Nephron (organoid): ENCODE data around the gene SCGN.

Source experiments
- H3K27ac Mint-ChIP-seq, 3 experiments: 2 replicates each; pipeline ENCODE4 v1.8.0; 2020; ENCODE audit warnings: mixed read lengths in 3 of 3, mild to moderate bottlenecking in 2 of 3, moderate library complexity in 1 of 3
- H3K27me3 Mint-ChIP-seq: 2 replicates; pipeline ENCODE4 v1.8.0; 2021; ENCODE audit warnings: low read depth, mild to moderate bottlenecking, moderate library complexity, mixed read lengths
- H3K36me3 Mint-ChIP-seq: 2 replicates; pipeline ENCODE4 v1.8.0; 2020; ENCODE audit warnings: low read depth, mixed read lengths
- H3K4me1 Mint-ChIP-seq: 2 replicates; pipeline ENCODE4 v1.8.0; 2020; ENCODE audit warnings: mixed read lengths
- H3K4me3 Mint-ChIP-seq, 3 experiments: 2 replicates each; pipeline ENCODE4 v1.8.0; 2020; ENCODE audit warnings: mild to moderate bottlenecking in 3 of 3, mixed read lengths in 3 of 3, moderate library complexity in 2 of 3
- H3K9me3 Mint-ChIP-seq: 2 replicates; pipeline ENCODE4 v1.8.0; 2020; ENCODE audit warnings: mixed read lengths
- CTCF ChIP-seq, 3 experiments: fragments of 200-600 bp; sonication (generic); IDR thresholded peaks; one replicate each; pipeline ENCODE4 v1.5.0; 2021; ENCODE audit warnings: antibody characterized with exemption in 3 of 3; ENCODE audit not compliant: unreplicated experiment in 3 of 3

SCGN gene

DNA sequence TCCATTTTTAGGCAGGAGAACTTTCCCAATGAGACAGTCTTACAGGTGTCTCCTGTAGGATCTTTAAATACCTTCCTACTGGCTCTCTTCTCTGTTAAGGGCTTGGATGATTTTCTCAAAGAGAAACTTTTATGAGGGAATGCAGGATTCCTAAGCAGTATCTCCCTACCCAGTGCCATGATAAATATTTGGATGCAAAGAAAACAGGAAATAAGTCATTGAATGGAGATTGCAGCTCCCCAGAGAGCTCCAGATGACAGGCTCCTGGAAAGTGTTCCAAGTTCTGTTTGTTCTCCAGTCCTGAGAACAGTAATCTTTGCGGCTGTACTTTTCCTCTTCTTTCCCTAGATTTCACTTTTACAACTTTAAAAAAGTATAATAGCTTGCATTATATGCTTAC lies 2.4 kb upstream of the SCGN start:
- H3K36me3 Mint-ChIP-seq, result no peaks in the 10 kb centered on the region
- no peaks in the 10 kb centered on the region for H3K9me3 Mint-ChIP-seq
- H3K4me3 Mint-ChIP-seq, result no peak overlapping the region
- TF ChIP-seq CTCF (IDR thresholded peaks at IDR 0.05; ENCODE audit: unreplicated experiment in 3 of 3), result no peak
- no peak overlapping the region for H3K27ac Mint-ChIP-seq
- peaks cover 64% of the 10 kb centered on the region for H3K27me3 Mint-ChIP-seq
- no peaks in the 10 kb centered on the region for H3K4me1 Mint-ChIP-seq

DNA sequence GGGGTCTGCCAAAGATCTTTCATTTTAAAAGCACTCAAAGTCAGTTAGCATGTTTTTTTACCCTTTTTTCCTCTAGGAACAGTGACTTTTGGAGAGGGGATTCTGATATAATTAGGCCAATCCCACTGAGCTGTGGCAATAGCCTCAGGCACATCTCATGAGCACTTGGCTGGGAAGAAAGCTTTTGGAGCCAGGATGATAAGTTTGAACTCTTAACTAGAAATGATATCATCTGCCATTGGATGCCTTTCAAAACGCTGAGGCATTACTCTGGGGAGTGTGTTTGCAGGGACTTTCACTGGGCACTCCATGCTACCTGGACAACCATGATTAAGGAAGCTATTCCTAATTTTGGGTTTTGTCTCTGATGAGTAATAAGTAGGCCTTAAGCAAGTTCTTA lies 3.7 kb downstream of the SCGN start:
- peaks cover 37% of the 10 kb centered on the region for H3K27me3 Mint-ChIP-seq
- no peak overlapping the region for H3K4me3 Mint-ChIP-seq
- no peak overlapping the region for H3K27ac Mint-ChIP-seq
- no peak for TF ChIP-seq CTCF (IDR thresholded peaks at IDR 0.05; ENCODE audit: unreplicated experiment in 3 of 3)
- H3K9me3 Mint-ChIP-seq, result no peaks in the 10 kb centered on the region
- no peaks in the 10 kb centered on the region for H3K36me3 Mint-ChIP-seq
- H3K4me1 Mint-ChIP-seq, result no peaks in the 10 kb centered on the region

- Mint-ChIP-seq H3K27ac (no peak overlapping the region), H3K27me3 (peaks cover 8% of the 10 kb centered on the region), H3K4me3 (no peak overlapping the region), H3K36me3 (no peaks in the 10 kb centered on the region), H3K9me3 (no peaks in the 10 kb centered on the region), H3K4me1 (no peaks in the 10 kb centered on the region)
- no peak for TF ChIP-seq CTCF (IDR thresholded peaks at IDR 0.05; ENCODE audit: unreplicated experiment in 3 of 3)
Measured at GRCh38 chr6:25659633-25660368, 7.8 kb downstream of the SCGN start.

- Mint-ChIP-seq H3K4me3 (no peak overlapping the region), H3K27me3 (peaks cover under 1% of the 10 kb centered on the region), H3K9me3 (no peaks in the 10 kb centered on the region), H3K4me1 (no peaks in the 10 kb centered on the region), H3K36me3 (no peaks in the 10 kb centered on the region), H3K27ac (no peak overlapping the region)
- no peak for TF ChIP-seq CTCF (IDR thresholded peaks at IDR 0.05; ENCODE audit: unreplicated experiment in 3 of 3)
Measured at GRCh38 chr6:25660512-25660911, 8.5 kb downstream of the SCGN start.

- no peak overlapping the region for H3K27ac Mint-ChIP-seq
- no peaks in the 10 kb centered on the region for H3K36me3 Mint-ChIP-seq
- H3K4me1 Mint-ChIP-seq, result no peaks in the 10 kb centered on the region
- H3K4me3 Mint-ChIP-seq, result no peak overlapping the region
- no peaks in the 10 kb centered on the region for H3K27me3 Mint-ChIP-seq
- TF ChIP-seq CTCF (IDR thresholded peaks at IDR 0.05; ENCODE audit: unreplicated experiment in 3 of 3), result no peak
- H3K9me3 Mint-ChIP-seq, result no peaks in the 10 kb centered on the region
Measured at GRCh38 chr6:25661129-25661779, 9.2 kb downstream of the SCGN start.

GRCh38 chr6:25665455-25665854 lies 13.4 kb downstream of the SCGN start:
- Mint-ChIP-seq H3K9me3 (no peaks in the 10 kb centered on the region), H3K4me1 (no peaks in the 10 kb centered on the region), H3K4me3 (no peak overlapping the region), H3K27ac (no peak overlapping the region), H3K27me3 (peaks cover 4% of the 10 kb centered on the region), H3K36me3 (no peaks in the 10 kb centered on the region)
- TF ChIP-seq CTCF (IDR thresholded peaks at IDR 0.05; ENCODE audit: unreplicated experiment in 3 of 3), result no peak
